GM21576 (cell line): Measurements from ENCODE around the gene MMP11.

ENCODE experiments used
- ATAC-seq: cut with Tn5 transposase; IDR thresholded peaks from one replicate; pipeline ENCODE4 v1.9.1; 2021; ENCODE audit warnings: mild to moderate bottlenecking, moderate library complexity; ENCODE audit not compliant: unreplicated experiment

Gene MMP11

DNA sequence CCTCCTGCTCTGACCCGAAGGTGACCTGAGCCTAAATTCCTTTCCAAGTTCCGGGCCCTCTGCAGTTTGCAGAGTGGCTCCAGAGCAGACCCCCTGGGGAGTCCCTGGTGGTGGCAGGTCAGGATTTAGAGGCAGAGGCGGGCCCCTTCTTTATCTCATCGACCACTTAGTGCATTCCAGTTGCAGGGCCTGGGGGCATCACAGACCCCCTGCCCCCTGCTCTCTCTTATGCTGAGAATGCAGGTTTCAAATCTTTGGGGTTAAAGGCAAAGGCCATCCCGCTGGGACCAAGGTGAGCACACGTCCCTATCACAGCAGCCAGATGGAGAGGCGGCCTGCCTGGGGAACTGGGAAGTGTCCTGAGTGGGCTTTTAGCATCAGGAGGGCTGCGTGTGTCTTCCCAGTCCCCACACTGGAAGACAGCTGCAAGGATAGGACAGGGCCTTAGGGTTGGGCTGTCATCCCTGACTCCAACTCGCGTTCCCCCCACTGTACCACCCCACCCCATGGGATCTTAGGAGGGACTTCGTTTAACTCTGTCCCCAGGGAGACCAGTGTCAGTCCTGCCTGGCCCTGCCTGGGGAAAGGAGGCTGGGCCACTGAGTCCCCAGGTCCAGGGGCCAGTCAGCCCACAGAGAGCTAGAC, 54.8 kb downstream of the MMP11 start:
- ATAC-seq: no peak

DNA sequence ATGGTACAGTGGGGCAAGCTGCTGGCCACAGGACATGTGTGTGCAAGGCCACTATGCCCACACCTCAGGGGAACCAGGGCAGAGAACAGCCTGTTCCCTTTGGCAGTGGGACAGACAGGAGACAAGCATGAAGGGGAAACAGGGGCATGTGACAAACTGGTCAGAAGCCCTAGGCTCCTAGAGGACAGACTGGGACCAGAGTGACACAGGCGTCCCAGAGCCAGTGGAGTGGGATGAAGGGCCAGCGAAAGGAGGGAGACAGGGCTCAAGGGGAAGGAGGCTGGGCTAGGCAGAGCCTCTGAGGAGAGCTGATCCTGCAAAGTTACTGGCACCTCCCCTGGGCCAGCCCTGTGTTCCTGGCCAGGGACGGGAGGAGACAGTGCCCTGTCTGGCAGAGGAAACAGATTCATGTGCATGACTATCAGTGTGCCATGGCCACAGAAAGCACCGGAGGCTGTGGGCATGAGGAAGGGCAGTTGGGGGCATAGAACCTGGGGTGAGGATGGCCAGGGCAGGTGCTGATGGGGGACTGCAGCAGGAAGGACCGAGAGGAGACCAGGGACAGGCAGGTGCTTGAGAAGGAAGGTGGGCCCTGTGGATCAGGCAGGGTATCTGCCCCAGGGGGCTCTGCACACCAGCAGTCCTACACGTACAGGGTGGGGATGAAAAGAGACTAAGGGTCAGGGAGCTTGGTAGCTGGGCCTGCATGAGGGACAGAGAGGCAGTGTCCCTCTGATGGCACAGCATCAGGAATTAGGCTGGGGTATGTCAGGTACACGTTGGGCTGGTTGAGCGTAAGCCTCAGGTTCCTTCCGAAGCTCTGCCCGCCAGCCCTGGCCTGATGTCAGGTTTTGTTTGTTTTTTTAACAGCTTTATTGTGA, 56.4 kb downstream of the MMP11 start:
- ATAC-seq: no peak

DNA sequence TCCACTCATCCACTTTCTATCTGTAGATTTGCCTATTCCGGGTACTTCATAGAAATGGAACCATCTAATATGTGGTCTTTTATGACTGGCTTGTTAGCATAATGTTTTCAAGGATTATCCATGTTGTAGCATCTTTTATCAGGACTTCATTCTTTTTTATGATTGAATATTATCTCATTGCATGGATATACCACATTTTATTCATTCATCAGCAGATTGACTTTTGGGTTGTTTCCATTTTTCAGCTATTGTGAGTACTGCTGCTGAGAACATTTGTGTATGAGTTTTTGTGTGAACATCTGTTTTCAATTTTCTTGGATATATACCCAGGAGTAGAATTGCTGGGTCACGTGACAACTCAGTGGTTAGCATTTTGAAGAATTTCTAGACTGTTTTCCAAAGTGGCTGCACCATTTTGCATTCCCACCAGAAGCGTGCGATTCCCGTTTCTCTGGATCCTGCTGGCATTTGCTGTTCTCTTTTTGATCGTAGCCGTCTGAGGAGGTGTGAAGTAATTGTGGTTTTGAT, 57.3 kb downstream of the MMP11 start:
- ATAC-seq: no peak

DNA sequence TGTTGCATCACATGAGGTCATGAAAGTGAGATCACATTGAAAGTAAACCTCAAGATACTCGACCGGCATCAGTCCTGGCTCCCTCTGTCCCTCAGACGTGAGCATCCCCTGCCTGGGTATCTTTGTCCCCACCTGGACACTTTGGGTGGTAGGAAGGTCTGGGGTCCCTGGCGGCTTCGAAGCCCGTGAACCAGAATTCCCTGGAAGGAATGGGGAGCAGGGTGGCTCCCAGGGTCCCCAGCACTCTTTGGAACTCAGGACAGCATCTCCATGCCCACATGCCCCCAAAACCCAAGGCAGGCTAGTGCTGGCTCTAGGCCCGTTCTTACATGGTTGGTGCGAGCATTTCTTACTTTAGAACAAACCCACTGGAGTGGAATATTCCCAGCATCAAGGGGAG, 58.6 kb downstream of the MMP11 start:
- ATAC-seq: no peak

DNA sequence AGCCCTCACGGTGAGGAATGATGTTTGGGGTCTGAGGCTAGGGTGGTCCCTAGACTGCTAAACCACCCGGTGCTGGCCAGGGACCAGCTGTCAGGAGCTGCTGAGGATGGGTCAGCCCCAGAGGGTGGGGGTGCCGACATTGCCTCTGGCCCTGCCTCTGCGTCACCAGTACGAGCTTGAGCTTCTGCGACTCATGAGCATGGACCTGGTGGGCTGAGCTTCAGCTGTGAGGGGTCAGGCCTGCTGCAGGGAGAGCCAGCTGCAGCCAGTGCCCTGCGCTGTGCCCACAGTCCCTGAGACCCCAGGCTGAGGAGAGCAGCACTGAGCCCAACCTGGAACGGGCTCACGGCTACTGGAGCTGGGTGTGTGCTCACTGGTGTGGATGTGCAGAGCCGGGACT, 59.1 kb downstream of the MMP11 start:
- ATAC-seq: no peak

DNA sequence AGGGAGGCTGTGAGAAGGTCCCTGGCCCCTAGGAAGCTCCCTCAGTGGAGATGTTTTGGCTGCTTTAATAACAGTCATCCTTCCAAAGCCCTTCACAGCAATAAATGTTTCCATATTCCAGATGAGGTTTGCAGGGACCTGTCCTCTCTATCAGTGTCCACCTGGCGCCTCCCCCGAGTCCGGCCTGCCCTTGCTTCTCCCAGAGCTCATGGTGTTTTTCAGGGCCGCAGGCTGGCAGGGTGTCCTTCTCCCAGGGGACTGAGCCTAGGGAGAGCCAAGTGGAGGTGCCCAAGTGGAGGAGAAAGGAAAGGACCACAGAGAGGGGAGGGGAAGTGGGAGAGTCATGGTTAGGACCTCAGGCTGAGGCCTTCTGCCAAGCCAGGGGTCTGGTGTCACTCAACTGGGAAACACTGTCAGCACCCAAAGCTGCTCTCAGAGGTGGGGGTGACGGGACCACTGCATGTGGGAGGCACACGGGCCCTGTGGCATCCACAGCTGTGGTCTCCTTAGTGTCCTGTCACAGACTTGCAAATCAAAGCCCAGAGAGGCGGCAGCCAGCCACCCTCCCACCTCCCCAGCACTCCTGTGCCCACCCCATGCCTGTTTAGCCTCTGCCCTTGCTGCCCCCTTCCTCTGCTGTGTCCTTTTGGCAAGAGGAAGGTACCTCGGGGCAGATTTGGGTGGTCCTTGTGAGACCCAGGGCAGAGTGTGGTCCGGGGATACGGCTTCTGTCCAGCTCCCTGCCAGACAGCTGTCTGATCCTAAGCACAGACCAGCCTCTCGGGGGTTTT, 59.8 kb downstream of the MMP11 start:
- ATAC-seq: no peak

DNA sequence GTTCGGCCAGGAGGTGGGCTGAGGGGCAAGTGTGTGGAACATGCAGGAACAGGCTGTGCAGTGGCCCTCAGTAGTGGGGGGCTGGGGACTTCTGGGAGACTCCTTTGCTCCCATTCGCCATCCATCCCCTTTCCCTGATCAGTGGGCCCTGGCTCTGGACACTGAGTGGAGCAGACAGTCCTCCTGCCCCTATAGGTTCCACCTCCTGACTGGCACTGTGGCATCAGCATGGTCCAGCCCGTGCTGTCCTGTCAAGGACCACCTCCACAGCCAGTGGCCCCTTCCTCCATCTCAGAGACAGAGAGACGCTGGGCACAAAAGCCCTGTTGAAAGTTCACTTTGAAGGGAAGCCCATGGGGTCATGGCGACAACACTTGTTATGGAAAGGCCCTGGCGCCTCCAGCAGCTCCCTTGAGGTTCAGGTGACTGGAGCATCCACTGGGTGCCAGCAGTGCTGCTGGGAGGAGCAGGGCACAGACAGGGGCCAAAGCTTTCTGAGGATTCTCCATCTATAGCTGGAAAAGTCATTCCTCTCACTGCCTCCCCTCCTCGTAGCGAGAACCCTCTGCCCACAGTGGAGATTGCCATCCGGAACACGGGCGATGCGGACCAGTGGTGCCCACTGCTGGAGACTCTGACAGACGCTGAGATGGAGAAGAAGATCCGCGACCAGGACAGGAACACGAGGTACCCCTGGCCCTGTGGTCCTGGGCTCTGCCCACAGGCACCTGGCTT, 60.5 kb downstream of the MMP11 start:
- ATAC-seq: no peak
